ENCODE results near the gene RB1. TPM values are rescaled to one million over a fixed set of nuclear protein-coding genes. Genes with fewer than 3 reads are reported as not detected.
"Not testable (repeated sequence)": the region's sequence is repeated elsewhere in the genome, so short reads cannot be mapped to it uniquely, and the experiment has no call there.

The RB1 gene
- polyA plus RNA-seq, 1 donor from 2014 or later = 29.5 TPM

DNA sequence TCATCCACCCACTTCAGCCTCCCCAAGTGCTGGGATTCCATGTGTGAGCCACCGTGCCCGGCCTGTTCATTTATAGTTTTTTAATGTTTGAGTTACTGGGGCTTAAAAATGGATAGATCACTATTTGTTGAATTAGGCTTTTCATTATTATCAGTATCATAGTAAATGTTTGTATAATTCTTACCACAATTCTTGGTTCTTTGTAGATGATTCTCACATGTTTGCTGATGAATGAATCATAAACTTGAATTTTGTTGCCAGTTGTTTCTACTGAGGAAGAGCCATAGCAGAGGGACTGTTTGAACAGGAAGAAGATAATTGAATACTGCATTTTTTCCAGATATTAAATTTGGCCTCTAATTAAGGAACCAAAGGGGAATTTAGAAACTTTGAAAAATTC is 112.0 kb downstream of the RB1 start:
- no peak overlapping the region for H3K9ac ChIP-seq (ENCODE audit: low read length)
- H2AFZ ChIP-seq (ENCODE audit: low read depth, low read length) = no peak overlapping the region
- no peaks in the 10 kb centered on the region for H3K27me3 ChIP-seq (ENCODE audit: insufficient read depth, low read depth, low read length)
- no peaks in the 10 kb centered on the region for H4K20me1 ChIP-seq (ENCODE audit: insufficient read depth)
- H3K79me2 ChIP-seq (replicated peaks; ENCODE audit: insufficient read depth, low read length) = no peaks in the 10 kb centered on the region
- no peaks in the 10 kb centered on the region for H3K9me3 ChIP-seq (ENCODE audit: low read length)
- no peaks in the 10 kb centered on the region for H3K36me3 ChIP-seq (ENCODE audit: insufficient read depth, low read length)
- no peaks in the 10 kb centered on the region for H3K9me2 ChIP-seq (ENCODE audit: insufficient read depth, low read length)
- TF ChIP-seq RAD21 (conservative IDR thresholded peaks at IDR 0.05) (no peak), EP300 (conservative IDR thresholded peaks at IDR 0.05; ENCODE audit: poor library complexity, severe bottlenecking) (no peak), MXI1 (conservative IDR thresholded peaks at IDR 0.05; ENCODE audit: poor library complexity, severe bottlenecking) (no peak), CTCF (IDR thresholded peaks at IDR 0.05; ENCODE audit: poor library complexity, severe bottlenecking) (no peak), POLR2AphosphoS5 (IDR thresholded peaks at IDR 0.05) (no peak), EZH2 (IDR thresholded peaks at IDR 0.05; ENCODE audit: borderline replicate concordance, insufficient read depth, low read length, poor library complexity, severe bottlenecking) (no peak), TAF1 (IDR thresholded peaks at IDR 0.05; ENCODE audit: low read depth) (no peak), SMC3 (conservative IDR thresholded peaks at IDR 0.05; ENCODE audit: poor library complexity) (no peak)
- TF ChIP-seq, protein P1, sequence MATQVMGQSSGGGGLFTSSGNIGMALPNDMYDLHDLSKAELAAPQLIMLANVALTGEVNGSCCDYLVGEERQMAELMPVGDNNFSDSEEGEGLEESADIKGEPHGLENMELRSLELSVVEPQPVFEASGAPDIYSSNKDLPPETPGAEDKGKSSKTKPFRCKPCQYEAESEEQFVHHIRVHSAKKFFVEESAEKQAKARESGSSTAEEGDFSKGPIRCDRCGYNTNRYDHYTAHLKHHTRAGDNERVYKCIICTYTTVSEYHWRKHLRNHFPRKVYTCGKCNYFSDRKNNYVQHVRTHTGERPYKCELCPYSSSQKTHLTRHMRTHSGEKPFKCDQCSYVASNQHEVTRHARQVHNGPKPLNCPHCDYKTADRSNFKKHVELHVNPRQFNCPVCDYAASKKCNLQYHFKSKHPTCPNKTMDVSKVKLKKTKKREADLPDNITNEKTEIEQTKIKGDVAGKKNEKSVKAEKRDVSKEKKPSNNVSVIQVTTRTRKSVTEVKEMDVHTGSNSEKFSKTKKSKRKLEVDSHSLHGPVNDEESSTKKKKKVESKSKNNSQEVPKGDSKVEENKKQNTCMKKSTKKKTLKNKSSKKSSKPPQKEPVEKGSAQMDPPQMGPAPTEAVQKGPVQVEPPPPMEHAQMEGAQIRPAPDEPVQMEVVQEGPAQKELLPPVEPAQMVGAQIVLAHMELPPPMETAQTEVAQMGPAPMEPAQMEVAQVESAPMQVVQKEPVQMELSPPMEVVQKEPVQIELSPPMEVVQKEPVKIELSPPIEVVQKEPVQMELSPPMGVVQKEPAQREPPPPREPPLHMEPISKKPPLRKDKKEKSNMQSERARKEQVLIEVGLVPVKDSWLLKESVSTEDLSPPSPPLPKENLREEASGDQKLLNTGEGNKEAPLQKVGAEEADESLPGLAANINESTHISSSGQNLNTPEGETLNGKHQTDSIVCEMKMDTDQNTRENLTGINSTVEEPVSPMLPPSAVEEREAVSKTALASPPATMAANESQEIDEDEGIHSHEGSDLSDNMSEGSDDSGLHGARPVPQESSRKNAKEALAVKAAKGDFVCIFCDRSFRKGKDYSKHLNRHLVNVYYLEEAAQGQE (IDR thresholded peaks at IDR 0.05; ENCODE audit: borderline replicate concordance) = no peak
- no peak overlapping the region for H3K4me3 ChIP-seq (ENCODE audit: low read length)
- H3K27ac ChIP-seq (ENCODE audit: low read length) = no peak overlapping the region
- no peaks in the 10 kb centered on the region for H3F3A ChIP-seq (ENCODE audit: insufficient read depth, low read length, poor library complexity, severe bottlenecking)
- no peak overlapping the region for H3K4me2 ChIP-seq (ENCODE audit: low read length)

DNA sequence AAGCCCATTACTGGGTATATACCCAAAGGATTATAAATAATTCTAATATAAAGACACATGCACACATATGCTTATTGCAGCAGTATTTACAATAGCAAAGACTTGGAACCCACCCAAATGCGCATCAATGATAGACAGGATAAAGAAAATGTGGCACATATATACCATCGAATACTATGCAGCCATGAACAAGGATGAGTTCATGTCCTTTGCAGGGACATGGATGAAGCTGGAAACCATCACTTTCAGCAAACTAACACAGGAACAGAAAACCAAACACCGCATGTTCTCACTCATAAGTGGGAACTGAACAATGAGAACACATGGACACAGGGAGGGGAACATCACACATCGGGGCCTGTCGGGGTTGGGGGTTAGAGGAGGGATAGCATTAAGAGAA is 118.5 kb downstream of the RB1 start:
- not testable (repeated sequence) for H2AFZ ChIP-seq (ENCODE audit: low read depth, low read length); H4K20me1 ChIP-seq (ENCODE audit: insufficient read depth); H3F3A ChIP-seq (ENCODE audit: insufficient read depth, low read length, poor library complexity, severe bottlenecking); H3K79me2 ChIP-seq (replicated peaks; ENCODE audit: insufficient read depth, low read length); H3K9ac ChIP-seq (ENCODE audit: low read length); H3K9me3 ChIP-seq (ENCODE audit: low read length); H3K9me2 ChIP-seq (ENCODE audit: insufficient read depth, low read length); H3K27ac ChIP-seq (ENCODE audit: low read length); H3K4me2 ChIP-seq (ENCODE audit: low read length); H3K27me3 ChIP-seq (ENCODE audit: insufficient read depth, low read depth, low read length); H3K4me3 ChIP-seq (ENCODE audit: low read length); H3K36me3 ChIP-seq (ENCODE audit: insufficient read depth, low read length)

- Histone ChIP-seq H3K27ac (ENCODE audit: low read length) (no peak overlapping the region), H3K27me3 (ENCODE audit: insufficient read depth, low read depth, low read length) (no peaks in the 10 kb centered on the region), H3K4me3 (ENCODE audit: low read length) (no peak overlapping the region), H3K9me3 (ENCODE audit: low read length) (no peaks in the 10 kb centered on the region), H3K9me2 (ENCODE audit: insufficient read depth, low read length) (no peaks in the 10 kb centered on the region), H3K36me3 (ENCODE audit: insufficient read depth, low read length) (no peaks in the 10 kb centered on the region), H3F3A (ENCODE audit: insufficient read depth, low read length, poor library complexity, severe bottlenecking) (no peaks in the 10 kb centered on the region), H4K20me1 (ENCODE audit: insufficient read depth) (no peaks in the 10 kb centered on the region), H3K79me2 (replicated peaks; ENCODE audit: insufficient read depth, low read length) (no peaks in the 10 kb centered on the region), H2AFZ (ENCODE audit: low read depth, low read length) (no peak overlapping the region), H3K4me2 (ENCODE audit: low read length) (no peak overlapping the region), H3K9ac (ENCODE audit: low read length) (no peak overlapping the region)
- TF ChIP-seq MXI1 (conservative IDR thresholded peaks at IDR 0.05; ENCODE audit: poor library complexity, severe bottlenecking) (no peak), CTCF (IDR thresholded peaks at IDR 0.05; ENCODE audit: poor library complexity, severe bottlenecking) (no peak)
These were observed 120.7 kb downstream of the RB1 start for GRCh38 chr13:48424212-48424611.

Data from neural cell (in vitro differentiated cells).